ENCODE results near the gene RIC8B.

DNA sequence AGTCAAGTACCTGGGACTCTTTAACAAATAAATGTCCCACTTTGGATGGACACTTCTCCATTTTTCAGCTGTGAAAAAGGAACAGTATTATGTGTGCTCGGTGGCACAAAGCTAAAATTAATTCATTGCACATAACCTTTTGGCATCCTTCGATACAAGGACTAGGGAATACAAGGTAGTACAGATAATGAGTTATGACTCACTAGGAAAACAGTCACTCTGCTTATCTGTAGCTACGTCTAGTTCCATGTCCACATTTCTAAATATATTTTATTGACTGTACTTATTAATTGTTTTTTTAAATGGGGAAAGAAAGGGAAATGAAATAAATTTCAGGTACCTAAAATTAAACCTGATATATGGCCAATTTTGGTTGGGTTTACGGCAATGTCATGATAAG lies 35.2 kb upstream of the RIC8B start:
- TF ChIP-seq, protein P1, sequence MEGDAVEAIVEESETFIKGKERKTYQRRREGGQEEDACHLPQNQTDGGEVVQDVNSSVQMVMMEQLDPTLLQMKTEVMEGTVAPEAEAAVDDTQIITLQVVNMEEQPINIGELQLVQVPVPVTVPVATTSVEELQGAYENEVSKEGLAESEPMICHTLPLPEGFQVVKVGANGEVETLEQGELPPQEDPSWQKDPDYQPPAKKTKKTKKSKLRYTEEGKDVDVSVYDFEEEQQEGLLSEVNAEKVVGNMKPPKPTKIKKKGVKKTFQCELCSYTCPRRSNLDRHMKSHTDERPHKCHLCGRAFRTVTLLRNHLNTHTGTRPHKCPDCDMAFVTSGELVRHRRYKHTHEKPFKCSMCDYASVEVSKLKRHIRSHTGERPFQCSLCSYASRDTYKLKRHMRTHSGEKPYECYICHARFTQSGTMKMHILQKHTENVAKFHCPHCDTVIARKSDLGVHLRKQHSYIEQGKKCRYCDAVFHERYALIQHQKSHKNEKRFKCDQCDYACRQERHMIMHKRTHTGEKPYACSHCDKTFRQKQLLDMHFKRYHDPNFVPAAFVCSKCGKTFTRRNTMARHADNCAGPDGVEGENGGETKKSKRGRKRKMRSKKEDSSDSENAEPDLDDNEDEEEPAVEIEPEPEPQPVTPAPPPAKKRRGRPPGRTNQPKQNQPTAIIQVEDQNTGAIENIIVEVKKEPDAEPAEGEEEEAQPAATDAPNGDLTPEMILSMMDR (optimal IDR thresholded peaks at IDR 0.05 in 1 of 3, IDR thresholded peaks at IDR 0.05 in 1 of 3, conservative IDR thresholded peaks at IDR 0.05 in 1 of 3; ENCODE audit: extremely low read depth in 1 of 3, insufficient read depth in 2 of 3, low read length in 3 of 3), result no peak
- TF ChIP-seq EZH2 (IDR thresholded peaks at IDR 0.05; ENCODE audit: low read length), result no peak

Data from keratinocyte (primary cell).